ENCODE data around the gene ITM2C.

ITM2C gene

DNA sequence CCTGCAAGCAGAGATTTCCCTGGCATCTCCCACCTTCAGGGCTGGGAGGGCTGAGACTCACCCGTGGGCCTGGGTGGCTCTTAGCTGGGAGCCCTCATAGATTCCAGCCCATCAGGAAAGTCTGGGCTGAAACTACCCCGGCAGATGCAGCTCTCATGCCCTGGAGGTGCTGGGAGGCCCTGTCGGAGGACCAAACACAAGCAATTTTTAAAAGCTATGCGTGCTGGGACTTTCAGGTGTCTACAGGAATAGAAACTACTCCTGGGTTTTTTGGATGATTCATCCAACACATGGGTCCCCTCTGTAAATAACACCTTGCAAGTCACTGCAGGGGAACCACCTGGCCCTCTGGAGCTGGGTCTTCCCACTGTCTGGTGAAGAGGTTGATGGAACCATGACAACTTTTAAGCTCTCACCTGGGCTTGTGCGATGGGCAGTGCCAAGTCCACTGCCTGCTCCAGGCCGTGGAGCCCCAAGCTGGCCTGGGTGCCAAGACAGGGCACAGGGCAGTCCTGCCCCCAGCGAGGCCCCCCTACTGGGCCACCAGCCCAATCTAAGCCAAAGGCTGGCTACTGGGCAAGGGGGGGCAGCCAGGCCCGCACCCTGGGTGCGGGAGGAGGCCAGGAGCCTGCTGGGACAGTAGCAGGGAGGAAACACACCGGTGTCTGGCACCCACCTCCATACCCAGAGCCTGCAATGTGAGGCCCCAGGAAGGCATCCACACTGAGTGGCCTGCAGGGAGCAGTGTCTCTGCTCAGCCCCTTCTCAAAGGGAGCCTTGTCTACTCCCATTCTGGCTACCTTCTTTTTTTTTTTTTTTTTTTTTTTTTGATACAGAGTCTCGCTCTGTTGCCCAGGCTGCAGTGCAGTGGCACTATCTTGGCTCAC is 61.4 kb downstream of the ITM2C start:
- DNase-seq (ENCODE audit: low read depth in 2 of 2), result no peak

DNA sequence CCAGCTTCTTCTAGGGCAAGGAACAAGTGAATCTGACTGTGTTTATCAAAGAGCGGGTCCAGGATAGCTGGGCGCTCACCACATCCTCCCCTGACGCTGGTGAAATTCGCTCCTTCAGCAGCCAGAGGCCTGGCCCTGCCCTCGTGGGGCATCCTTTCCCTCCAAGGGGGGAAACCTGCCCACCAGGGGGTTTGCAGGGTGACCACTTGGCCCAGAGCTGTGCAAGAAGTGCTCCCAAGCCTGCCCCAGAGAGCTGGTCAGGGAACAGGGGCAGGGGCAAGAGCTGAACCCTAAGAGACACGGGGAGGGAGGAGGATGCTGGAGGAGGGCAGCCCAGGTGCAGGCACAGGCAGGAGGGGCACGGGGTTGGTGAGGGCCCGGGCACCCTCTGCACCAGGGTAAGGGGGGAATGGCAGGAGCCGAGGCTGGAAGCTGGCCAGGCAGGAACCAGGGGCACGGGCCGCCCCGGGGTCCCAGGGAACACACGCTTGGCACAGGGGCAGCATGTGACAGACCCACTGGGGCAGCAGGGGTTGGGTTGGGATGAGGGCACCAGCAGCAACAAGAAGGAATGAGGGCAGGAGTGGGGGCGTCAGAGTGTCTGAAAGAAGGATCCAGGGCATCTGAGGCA is 63.1 kb downstream of the ITM2C start:
- no peak for DNase-seq (ENCODE audit: low read depth in 2 of 2)

All from activated CD4-positive, alpha-beta T cell treated with anti-CD3 and anti-CD28 coated beads for 24 hours (primary cell).